Bronchial epithelial cell (primary cell): ENCODE measurements around the gene ARCN1. TPM values are rescaled to one million over a fixed set of nuclear protein-coding genes. Genes with fewer than 3 reads are reported as not detected.
"Not testable (repeated sequence)": the region's sequence is repeated elsewhere in the genome, so short reads cannot be mapped to it uniquely, and the experiment has no call there.

Source experiments
- DNase-seq: peaks from one replicate; pipeline ENCODE4 v3.0.0-alpha.2; 2010; ENCODE audit warnings: low read depth
- FAIRE-seq: peaks from 2 replicates; lab custom pipeline; 2011; peaks lifted over from hg19 to GRCh38; lab: Jason Lieb, UNC
- H3K27me3 ChIP-seq: 2 replicates; pipeline ENCODE4 v1.5.1; 2011; ENCODE audit warnings: low read length; ENCODE audit not compliant: control insufficient read depth, insufficient read depth
- H3K36me3 ChIP-seq: 2 replicates; pipeline ENCODE4 v1.5.1; 2011; ENCODE audit warnings: low read length; ENCODE audit not compliant: control insufficient read depth, insufficient read depth
- H3K4me3 ChIP-seq: 2 replicates; pipeline ENCODE4 v1.5.1; 2011; ENCODE audit warnings: mild to moderate bottlenecking, low read depth, low read length, control low read depth
- total RNA-seq: library from RNA; depleted of rRNA; stranded (reverse); fragments of >200 nt; gene quantifications from 2 replicates; pipeline ENCODE4 v1.2.1, GENCODE V29; 2014
- TF ChIP-seq, protein P1 (sequence below): IDR thresholded peaks from 2 replicates; pipeline ENCODE4 v1.5.1; 2011; ENCODE audit warnings: mild to moderate bottlenecking, moderate library complexity, low read length, control low read depth, inconsistent platforms; ENCODE audit not compliant: insufficient read depth, severe bottlenecking

Gene ARCN1
- total RNA-seq, 1 donor from 2014 or later = 79.2 TPM

GRCh38 chr11:118572981-118573550 is 857 bp downstream of the ARCN1 start:
- DNase-seq = peak; percentile 55
- peak overlapping the region; percentile 100 for H3K4me3 ChIP-seq
- no peaks in the 10 kb centered on the region for H3K27me3 ChIP-seq
- FAIRE-seq = no peak
- H3K36me3 ChIP-seq = peaks cover 2% of the 10 kb centered on the region
- TF ChIP-seq, protein P1, sequence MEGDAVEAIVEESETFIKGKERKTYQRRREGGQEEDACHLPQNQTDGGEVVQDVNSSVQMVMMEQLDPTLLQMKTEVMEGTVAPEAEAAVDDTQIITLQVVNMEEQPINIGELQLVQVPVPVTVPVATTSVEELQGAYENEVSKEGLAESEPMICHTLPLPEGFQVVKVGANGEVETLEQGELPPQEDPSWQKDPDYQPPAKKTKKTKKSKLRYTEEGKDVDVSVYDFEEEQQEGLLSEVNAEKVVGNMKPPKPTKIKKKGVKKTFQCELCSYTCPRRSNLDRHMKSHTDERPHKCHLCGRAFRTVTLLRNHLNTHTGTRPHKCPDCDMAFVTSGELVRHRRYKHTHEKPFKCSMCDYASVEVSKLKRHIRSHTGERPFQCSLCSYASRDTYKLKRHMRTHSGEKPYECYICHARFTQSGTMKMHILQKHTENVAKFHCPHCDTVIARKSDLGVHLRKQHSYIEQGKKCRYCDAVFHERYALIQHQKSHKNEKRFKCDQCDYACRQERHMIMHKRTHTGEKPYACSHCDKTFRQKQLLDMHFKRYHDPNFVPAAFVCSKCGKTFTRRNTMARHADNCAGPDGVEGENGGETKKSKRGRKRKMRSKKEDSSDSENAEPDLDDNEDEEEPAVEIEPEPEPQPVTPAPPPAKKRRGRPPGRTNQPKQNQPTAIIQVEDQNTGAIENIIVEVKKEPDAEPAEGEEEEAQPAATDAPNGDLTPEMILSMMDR = no peak

GRCh38 chr11:118574636-118575035 is 2.4 kb downstream of the ARCN1 start:
- Histone ChIP-seq H3K36me3 (peaks cover 2% of the 10 kb centered on the region), H3K27me3 (no peaks in the 10 kb centered on the region), H3K4me3 (no peak overlapping the region)
- DNase-seq (no peak), FAIRE-seq (no peak)
- TF ChIP-seq, protein P1 = no peak

DNA sequence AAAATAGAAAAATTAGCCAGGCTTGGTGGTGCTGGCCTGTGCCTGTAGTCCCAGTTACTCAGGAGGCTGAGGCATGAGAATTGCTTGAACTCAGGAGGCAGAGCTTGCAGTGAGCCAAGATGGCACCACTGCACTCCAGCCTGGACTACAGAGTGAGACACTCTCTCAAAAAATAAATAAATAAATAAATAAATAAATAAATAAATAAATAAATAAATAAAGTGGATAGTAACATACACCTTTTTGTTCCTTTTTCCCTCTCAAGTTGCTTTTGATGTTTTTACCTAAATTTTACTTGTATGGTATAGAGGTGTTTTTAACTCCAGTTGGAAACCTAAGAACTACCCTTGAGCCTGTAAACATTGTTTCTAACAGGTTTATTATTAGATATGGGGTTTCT is 5.8 kb downstream of the ARCN1 start:
- H3K4me3 ChIP-seq, FAIRE-seq: not testable (repeated sequence)

GRCh38 chr11:118581057-118581456 is 8.8 kb downstream of the ARCN1 start:
- TF ChIP-seq, protein P1 = no peak
- FAIRE-seq (no peak), DNase-seq (no peak)
- no peaks in the 10 kb centered on the region for H3K27me3 ChIP-seq
- H3K4me3 ChIP-seq = no peak overlapping the region
- H3K36me3 ChIP-seq = peaks cover 19% of the 10 kb centered on the region

More for the DNA sequence above, 5.8 kb downstream of the ARCN1 start:
- not testable (repeated sequence) for H3K36me3 ChIP-seq, H3K27me3 ChIP-seq, DNase-seq

- TF ChIP-seq, protein P1 = no peak
- no peak overlapping the region for H3K4me3 ChIP-seq
- DNase-seq (no peak), FAIRE-seq (no peak)
- peaks cover 25% of the 10 kb centered on the region for H3K36me3 ChIP-seq
- no peaks in the 10 kb centered on the region for H3K27me3 ChIP-seq
Observed at GRCh38 chr11:118587952-118588351, 15.7 kb downstream of the ARCN1 start.

DNA sequence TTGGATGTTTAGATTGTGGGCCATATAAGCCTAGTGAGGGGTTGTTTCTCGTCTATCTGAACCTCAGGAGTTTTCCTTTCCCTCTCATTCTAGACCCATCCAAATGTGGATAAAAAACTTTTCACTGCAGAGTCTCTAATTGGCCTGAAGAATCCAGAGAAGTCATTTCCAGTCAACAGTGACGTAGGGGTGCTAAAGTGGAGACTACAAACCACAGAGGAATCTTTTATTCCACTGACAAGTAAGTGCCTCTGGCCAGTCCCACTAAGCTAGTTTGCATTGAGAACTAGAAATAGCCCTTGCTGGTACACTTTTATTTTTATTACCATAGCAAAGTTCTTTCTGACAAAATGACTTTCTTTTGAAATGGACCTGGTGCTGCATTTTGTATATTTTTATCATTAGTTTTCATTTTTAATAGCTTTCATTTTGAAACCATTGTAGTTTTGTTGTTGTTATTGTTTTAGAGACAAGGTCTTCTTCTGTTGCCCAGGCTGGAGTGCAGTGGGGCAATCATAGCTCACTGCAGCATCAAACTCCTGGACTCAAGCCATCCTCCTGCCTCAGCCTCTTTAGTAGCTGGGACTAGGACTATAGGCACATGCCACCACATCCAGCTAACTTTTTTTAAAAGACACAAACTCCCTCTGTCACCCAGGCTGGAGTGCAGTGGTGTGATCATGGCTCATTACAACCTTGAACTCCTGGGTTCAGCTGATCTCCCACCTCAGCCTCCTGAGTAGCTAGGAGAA is 20.6 kb downstream of the ARCN1 start:
- FAIRE-seq (no peak), DNase-seq (no peak)
- TF ChIP-seq, protein P1 = no peak
- Histone ChIP-seq H3K36me3 (peaks cover 26% of the 10 kb centered on the region), H3K4me3 (no peak overlapping the region), H3K27me3 (no peaks in the 10 kb centered on the region)
